Cardiac muscle cell (in vitro differentiated cells and primary cell): ENCODE measurements around the gene DRAM2. TPM values are rescaled to one million over a fixed set of nuclear protein-coding genes. Genes with fewer than 3 reads are reported as not detected.

Source experiments
- DNase-seq, 2 donors: peaks; one replicate each; pipeline versions ENCODE4 v3.0.0 to v3.0.0-alpha.2; 2010 to 2017; ENCODE audit warnings: low read depth in 1 of 2, low spot score in 1 of 2
- H3K27ac ChIP-seq: fragments of 200-600 bp; sonication (generic); 2 replicates; pipeline ENCODE4 v1.5.1; 2016
- H3K27me3 ChIP-seq: fragments of 200-600 bp; sonication (generic); 2 replicates; pipeline ENCODE4 v1.6.0; 2016; ENCODE audit warnings: control low read depth
- H3K36me3 ChIP-seq: fragments of 200-600 bp; sonication (generic); 2 replicates; pipeline ENCODE4 v1.5.1; 2016; ENCODE audit warnings: control low read depth
- H3K4me1 ChIP-seq: fragments of 200-600 bp; sonication (generic); 2 replicates; pipeline ENCODE4 v1.8.1; 2017; ENCODE audit warnings: low read depth, mild to moderate bottlenecking, mixed run types
- H3K4me3 ChIP-seq: fragments of 200-600 bp; sonication (generic); 2 replicates; pipeline ENCODE4 v1.5.1; 2016; ENCODE audit warnings: mild to moderate bottlenecking
- H3K9me3 ChIP-seq: fragments of 200-600 bp; sonication (generic); 2 replicates; pipeline ENCODE4 v1.5.1; 2017; ENCODE audit warnings: low read depth, mild to moderate bottlenecking, control low read depth
- CTCF ChIP-seq: IDR thresholded peaks from 2 replicates; pipeline ENCODE4 v1.5.1; 2012; ENCODE audit warnings: low read depth, mild to moderate bottlenecking, low read length
- polyA plus RNA-seq: library from polyadenylated mRNA; unstranded; fragments of >200 nt; fragmentation: Nextera tagmentation; extraction: Ambion mirVana; gene quantifications from 2 replicates; pipeline ENCODE4 v1.2.1, GENCODE V29; 2016
- total RNA-seq: library from RNA; depleted of rRNA; stranded (reverse); fragments of >200 nt; gene quantifications from 2 replicates; pipeline ENCODE4 v1.2.3, GENCODE V29; 2016

DRAM2 gene
- total and polyA plus RNA-seq, 2 experiments from 2014 or later: 64.7 to 69.2 TPM

GRCh38 chr1:111129376-111129775 lies 10.5 kb downstream of the DRAM2 start:
- DNase-seq: no peak
- no peak for TF ChIP-seq CTCF
- no peak overlapping the region for H3K27ac ChIP-seq
- H3K36me3 ChIP-seq: peaks cover 52% of the 10 kb centered on the region
- no peaks in the 10 kb centered on the region for H3K27me3 ChIP-seq
- no peaks in the 10 kb centered on the region for H3K9me3 ChIP-seq
- no peak overlapping the region for H3K4me3 ChIP-seq
- no peaks in the 10 kb centered on the region for H3K4me1 ChIP-seq

- no peak for DNase-seq
- no peaks in the 10 kb centered on the region for H3K9me3 ChIP-seq
- peaks cover 59% of the 10 kb centered on the region for H3K36me3 ChIP-seq
- no peak overlapping the region for H3K27ac ChIP-seq
- H3K4me3 ChIP-seq: no peak overlapping the region
- H3K4me1 ChIP-seq: no peaks in the 10 kb centered on the region
- no peak for TF ChIP-seq CTCF
- no peaks in the 10 kb centered on the region for H3K27me3 ChIP-seq
These were observed 11.8 kb downstream of the DRAM2 start for GRCh38 chr1:111127923-111128643.

GRCh38 chr1:111126354-111126753 lies 13.5 kb downstream of the DRAM2 start:
- no peak overlapping the region for H3K4me3 ChIP-seq
- H3K9me3 ChIP-seq: no peaks in the 10 kb centered on the region
- TF ChIP-seq CTCF: no peak
- peaks cover 64% of the 10 kb centered on the region for H3K36me3 ChIP-seq
- H3K27me3 ChIP-seq: no peaks in the 10 kb centered on the region
- DNase-seq: no peak
- H3K4me1 ChIP-seq: no peaks in the 10 kb centered on the region
- H3K27ac ChIP-seq: no peak overlapping the region

- H3K9me3 ChIP-seq: no peaks in the 10 kb centered on the region
These were observed 23.4 kb downstream of the DRAM2 start for GRCh38 chr1:111116496-111116895.

GRCh38 chr1:111110197-111110899 lies 29.5 kb downstream of the DRAM2 start:
- peak in 1 of 2 donors; percentile 45 for DNase-seq
- H3K36me3 ChIP-seq: no peaks in the 10 kb centered on the region
- H3K9me3 ChIP-seq: no peaks in the 10 kb centered on the region
- no peaks in the 10 kb centered on the region for H3K4me1 ChIP-seq
- H3K4me3 ChIP-seq: no peak overlapping the region
- no peak for TF ChIP-seq CTCF
- no peaks in the 10 kb centered on the region for H3K27me3 ChIP-seq
- H3K27ac ChIP-seq: no peak overlapping the region

More at GRCh38 chr1:111116496-111116895, 23.4 kb downstream of the DRAM2 start:
- H3K4me3 ChIP-seq: no peak overlapping the region
- H3K27me3 ChIP-seq: no peaks in the 10 kb centered on the region
- no peak for TF ChIP-seq CTCF
- no peak for DNase-seq
- H3K4me1 ChIP-seq: no peaks in the 10 kb centered on the region
- no peak overlapping the region for H3K27ac ChIP-seq
- peaks cover 38% of the 10 kb centered on the region for H3K36me3 ChIP-seq
